OCI-LY3 (cell line): Measurements from ENCODE around the gene ACE.

Experiments
- EZH2phosphoT487 ChIP-seq: fragments of 200-600 bp; shearing (Covaris generic); IDR thresholded peaks from 2 replicates; pipeline ENCODE4 v1.6.1; 2018; ENCODE audit warnings: antibody characterized with exemption, mixed run types, low read depth
- TF ChIP-seq, protein P1 (sequence below): fragments of 200-600, 300-600 bp; sonication (generic); IDR thresholded peaks from 2 replicates; pipeline ENCODE4 v1.5.1; 2014; ENCODE audit warnings: antibody characterized with exemption, low read length, low read depth

DNA sequence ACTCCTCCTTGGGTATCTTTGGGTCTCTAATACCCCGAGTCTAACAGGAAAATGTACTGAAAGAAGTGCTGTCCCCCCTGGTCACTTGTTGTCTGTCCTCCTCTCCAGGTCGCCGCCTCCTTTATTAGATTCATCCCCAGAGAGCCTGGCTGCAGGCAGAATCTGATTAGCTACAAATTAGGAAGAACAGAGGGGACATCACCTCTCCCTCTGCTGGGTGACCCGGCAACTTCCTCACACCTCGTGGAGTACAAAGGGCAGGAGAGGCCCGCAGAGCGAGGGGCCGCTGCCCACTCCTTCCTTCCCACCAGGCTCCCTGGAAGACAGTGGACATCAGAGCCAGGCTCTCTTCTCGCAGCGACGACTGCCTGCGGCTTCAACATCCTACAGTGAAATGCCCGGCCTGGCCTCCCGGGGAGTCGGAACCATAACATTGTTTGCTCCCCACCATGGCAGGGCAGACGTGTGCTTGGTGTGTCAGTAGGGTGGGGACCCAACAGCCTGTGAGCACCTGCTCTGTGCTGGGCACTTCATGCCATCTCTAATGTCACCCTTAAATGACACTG, 36.0 kb upstream of the ACE start:
- TF ChIP-seq, protein P1, sequence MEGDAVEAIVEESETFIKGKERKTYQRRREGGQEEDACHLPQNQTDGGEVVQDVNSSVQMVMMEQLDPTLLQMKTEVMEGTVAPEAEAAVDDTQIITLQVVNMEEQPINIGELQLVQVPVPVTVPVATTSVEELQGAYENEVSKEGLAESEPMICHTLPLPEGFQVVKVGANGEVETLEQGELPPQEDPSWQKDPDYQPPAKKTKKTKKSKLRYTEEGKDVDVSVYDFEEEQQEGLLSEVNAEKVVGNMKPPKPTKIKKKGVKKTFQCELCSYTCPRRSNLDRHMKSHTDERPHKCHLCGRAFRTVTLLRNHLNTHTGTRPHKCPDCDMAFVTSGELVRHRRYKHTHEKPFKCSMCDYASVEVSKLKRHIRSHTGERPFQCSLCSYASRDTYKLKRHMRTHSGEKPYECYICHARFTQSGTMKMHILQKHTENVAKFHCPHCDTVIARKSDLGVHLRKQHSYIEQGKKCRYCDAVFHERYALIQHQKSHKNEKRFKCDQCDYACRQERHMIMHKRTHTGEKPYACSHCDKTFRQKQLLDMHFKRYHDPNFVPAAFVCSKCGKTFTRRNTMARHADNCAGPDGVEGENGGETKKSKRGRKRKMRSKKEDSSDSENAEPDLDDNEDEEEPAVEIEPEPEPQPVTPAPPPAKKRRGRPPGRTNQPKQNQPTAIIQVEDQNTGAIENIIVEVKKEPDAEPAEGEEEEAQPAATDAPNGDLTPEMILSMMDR = no peak
- no peak for TF ChIP-seq EZH2phosphoT487
